HG02973 (cell line): ENCODE results near the gene LBHD2.

Experiments used
- ATAC-seq: cut with Tn5 transposase; IDR thresholded peaks from one replicate; pipeline ENCODE4 v1.9.1; 2021; ENCODE audit warnings: moderate library complexity; ENCODE audit not compliant: unreplicated experiment

LBHD2 gene

DNA sequence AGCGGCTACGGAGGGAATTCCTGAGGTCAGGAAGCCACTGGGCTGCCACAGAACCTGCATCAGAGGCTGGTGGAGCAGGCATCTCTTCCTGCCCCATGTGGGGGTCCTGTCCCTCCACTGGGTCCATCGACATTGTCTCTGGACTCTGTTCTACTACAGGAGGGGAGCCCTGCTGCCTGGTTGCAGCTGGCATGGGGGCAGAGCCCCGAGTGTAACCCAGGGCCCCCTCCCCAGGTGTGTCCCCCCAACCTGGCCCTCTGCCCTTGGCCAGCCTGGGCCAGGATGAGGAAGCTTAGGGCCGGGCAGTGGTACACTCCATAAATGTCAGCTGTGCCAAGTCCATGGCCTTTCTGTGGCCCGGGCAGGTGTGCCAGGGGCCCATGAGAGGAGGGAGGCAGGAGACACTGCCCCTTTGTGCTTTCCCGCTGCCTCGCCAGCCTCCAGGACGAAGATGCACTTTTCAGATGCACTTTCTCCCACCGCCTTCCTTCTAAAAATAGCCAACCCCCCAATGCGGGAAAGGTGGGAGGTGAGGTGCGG lies 6.5 kb downstream of the LBHD2 start:
- ATAC-seq: no peak

DNA sequence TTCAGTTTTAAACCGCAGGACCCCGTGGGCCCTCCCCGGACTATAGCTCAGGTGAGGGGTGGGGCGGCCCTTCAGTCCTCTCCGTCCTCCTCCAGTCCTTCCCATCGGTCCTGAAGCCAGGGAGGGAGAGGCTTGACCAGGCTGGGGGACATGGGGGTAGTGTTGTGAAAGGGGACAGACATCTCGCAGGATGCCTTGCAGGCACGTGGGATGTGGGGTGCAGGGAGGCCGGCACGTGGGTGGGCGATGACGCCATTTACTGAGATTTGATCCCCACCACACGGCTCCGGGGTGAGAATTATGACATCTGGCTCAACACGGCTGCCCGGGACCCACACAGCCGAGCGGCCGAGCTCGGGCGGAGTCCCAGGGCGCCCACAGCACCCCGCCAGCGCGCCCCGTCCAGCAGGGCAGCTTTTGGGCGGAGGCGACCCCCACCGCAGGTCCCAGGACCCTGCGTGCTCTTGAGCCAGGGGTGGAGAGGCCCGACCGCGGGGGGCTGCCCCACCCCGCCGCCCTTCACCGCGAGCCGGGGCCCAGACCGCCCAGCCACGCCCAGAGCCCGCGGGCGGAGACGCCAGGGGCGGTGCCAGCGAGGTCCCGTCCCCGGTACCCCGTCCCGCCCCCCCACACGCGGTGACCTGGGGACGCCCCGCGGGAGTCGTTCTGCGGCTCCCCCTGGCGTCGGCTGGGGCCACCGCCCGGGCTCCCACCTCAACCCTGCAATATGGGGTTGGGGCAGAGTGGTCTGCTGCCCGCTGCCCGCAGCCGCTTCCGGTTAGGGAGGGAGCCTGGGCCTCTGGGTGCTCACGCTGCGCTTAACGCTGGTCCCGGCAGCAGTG lies 7.3 kb downstream of the LBHD2 start:
- peak; percentile 49 for ATAC-seq

DNA sequence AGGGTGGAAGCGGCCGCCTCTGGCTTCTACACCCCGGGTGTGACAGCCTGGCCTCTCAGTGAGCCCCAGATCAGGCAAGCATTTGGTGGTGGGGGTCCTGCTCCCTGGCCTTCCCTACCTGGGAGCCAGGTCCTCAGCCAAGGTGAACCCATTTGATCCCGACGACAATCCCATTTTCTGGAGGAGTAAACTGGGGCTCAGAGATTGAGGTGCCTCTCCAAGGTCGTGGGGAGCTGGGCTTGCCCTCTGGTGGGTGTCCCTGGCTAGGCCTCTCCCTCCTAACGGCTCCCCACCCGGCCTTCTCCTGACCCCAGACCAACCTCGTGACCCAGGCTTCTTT lies 7.8 kb downstream of the LBHD2 start:
- no peak for ATAC-seq

DNA sequence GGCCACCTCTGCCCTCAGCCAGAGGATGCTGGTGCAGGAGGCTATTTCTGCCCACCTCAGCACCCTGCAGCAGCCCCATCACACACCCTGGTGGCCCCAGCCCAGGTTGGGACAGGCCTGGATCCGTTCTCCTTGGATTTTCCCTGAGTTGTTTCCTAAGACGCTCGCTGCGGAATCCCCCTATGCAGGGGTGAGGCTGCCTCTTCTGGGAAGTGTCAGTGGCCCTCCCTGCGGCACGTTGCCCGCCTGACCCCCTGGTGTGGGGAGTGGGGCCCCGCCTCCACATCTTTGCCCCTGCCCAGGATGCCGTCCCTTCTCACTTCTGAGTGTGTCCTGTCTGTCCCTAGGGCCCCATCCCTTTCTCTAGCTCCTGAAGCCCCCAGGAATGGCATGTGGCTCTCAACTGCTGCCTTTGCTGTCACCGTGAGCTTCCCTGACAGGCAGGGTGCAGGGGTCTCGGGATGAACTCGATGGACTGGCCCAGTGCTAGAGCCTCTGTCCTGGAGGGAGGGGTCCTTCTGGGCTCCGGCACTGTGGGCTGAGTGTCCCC lies 9.9 kb downstream of the LBHD2 start:
- no peak for ATAC-seq

DNA sequence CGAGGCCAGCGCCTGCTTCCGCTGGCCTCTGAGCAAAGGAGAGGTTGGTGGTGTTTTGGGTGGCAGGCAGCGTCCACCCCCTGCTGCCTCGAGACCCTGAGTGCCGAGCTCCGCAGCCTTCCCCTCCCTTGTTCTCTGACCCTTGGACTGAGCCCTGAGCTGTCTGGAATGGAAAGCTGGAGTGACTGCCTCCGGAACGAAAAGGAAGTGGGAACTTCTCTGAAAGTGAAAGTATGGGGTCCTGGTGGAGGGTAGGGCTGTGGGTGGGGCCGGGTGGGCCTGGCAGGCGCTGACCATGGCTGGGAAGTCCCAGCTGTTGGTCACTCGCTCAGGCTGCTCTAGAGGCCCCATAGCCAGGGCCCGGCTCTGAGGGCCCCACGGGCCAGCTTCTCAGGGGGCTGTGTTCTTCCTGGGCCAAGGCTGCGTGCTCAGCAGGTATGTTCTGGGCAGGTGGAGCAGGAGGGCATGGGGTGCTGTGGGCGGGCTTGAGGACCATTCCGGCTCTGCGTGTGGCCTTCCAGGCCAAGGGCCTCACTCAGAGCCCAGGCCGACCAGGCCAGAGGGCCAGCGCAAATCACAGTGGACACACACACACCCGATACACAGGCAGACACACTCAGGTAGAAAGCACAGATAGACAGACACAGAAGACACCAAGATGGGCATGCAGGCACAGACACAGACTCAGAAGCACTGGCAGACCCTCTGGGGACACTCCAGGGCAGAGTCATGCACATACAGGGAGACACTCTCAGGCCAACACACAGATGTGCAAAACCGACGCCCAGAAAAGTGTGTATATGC lies 10.6 kb downstream of the LBHD2 start, which contains the start of gene EXOC3L4:
Gene EXOC3L4 (plus strand): TSS at position 320 of the 804 bp plus-strand sequence. CDS start 5,495 bp downstream, outside the sequence.
- ATAC-seq: no peak

DNA sequence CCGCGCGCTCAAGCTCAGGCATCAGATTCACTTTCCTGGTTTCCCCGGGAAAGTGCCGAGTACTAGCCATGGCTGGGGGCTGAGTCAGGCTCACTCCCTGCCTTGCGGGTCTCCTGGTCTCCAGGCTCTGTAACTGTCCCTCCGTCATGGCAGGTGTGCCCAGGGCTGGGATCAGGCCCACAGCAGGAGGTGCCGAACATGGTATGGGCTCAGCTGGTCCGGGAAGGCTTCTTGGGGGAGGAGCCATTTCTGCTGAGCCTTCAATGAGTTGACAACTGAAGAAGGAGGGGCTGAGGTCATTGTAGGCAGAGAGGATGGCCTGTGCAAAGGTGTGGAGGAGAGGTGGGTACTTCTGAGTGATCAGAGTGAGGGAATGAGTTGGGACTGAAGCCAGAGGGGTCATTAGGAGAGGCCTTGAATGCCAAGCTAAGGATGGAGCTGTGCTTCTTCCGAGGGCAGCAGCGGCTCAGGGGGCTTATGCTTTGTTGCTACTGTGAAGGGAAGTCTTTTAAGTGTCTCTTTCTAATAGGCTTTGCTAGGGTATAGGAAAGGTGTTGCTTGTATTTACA lies 11.3 kb downstream of the LBHD2 start:
- no peak for ATAC-seq

DNA sequence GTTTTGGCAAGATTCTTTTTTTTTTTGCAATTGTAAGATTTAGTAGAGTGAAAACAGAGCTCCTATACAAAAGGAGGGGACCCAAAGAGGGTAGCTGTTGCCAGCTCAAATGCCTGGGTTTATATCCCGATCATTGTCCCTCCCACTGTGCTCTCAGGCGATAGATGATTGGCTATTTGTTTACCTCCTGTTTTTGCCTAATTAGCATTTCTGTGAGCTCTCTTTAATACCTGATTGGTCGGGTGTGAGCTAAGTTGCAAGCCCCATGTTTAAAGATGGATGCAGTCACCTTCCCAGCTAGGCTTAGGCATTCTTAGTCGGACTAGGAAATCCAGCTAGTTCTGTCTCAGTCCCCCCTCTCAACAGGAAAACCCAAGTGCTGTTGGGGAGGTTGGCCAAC lies 12.4 kb downstream of the LBHD2 start:
- no peak for ATAC-seq

DNA sequence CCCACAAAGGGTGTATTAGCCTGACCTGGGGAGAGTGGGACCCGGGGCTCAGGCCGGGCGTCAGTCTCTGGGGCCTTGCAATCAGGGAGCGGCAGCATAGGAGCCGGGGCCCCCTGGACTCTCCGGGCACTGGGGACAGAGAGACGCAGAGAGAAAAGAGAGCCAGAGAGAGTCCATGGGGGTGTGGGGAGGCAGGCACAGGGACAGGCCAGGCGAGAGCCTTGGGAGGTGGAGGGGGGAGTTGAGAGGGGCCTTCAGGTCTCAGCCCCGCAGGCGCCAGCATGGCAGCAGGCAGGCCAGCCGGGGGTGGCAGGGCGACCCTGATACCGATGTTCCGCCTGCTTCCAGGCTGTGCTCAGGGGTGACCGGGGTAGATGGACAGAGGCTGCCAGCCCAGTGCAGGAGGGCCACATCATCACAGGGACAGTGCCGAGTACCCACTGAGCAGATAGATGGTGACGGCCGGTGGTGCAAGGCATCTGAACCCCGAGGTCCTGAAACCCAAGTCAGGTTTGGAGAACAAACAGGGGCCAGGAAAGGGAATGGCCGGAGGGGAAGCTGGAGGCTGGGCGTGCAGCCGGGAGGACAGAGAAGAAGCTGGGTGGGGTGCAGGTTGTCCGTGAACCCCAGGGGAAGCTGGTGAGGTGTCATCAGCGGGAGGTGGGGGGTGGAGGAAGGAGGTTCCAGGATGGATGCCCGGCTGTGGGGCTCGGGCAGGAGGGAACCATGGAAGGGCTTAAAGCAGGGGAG lies 13.4 kb downstream of the LBHD2 start:
- ATAC-seq: no peak

DNA sequence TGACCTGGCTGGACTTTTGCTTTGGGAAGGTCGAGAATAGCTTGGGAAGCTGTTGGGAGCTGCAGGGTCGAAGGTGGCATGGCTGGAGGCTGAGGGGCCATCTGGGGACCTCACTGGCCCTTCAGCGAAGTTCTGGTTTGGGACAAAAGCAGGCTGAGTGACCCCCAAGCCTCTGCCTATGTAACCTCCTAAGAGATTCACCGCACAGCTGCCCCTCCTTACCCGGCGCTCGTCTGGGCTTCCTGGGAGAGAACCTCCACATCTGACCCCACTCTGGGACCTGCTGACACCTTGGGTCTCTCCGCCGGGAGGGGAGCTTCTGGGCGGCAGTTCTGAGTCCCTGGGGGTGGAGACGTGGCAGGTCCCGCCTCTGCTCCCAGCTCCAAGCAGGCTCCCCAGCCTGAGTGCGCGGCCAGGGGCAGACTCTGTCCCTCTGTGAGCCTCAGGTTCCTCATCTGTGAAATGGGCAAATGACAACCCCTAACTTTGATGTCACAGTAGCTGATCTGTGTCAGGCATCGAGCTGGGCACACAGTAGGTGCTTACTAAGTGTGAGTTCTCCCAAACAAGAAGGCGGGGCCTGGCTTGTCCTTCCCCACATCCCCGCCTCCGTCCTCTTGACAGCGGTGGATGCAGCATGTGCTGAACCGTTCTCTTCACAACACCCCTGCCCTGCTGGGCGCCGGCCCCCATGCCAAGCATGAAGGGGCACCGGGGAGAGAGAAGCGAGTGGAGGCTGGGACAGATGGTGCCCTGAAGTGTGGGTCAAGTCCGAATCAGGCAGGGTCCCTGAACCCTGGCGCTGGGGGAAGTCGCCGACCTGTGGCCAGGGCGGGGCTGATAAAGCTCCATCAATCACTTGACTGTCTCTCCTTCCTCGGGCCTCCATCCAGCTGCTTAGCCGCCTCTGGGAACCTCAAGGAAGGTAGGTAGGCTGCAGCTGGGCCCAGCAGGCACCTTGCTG lies 14.3 kb downstream of the LBHD2 start:
- no peak for ATAC-seq

DNA sequence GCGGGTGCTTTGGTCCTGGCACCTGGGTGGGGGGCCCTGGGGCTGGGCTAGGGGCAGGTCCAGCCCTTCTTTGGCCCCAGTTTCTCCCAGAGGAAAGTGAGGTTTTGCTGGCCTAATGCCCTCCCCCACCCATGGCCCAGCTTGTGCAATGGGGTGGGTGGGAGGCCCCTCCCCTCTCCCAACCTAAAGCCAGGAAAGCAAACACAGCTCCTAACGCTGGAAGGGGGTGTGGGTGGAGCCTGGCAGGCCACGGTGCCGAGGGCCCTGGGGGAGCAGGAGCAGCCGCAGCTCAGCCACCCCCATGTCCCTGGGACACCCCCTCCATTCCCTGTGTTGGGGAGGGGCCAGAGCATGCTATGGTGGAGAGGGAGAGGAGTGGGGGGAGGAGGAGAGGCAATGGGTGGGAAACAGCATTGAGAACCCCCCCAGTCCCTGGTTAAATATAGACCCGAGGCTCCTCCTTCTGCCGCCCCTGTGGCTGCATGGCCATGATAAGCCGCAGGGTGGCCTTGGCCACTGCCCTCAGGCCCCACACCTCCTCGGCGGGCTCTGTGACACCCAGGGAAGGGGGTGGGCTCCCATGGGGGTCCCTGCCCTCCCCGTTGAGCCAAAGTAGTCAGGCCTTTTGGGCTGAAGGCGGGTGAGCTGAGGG lies 15.2 kb downstream of the LBHD2 start:
- no peak for ATAC-seq

DNA sequence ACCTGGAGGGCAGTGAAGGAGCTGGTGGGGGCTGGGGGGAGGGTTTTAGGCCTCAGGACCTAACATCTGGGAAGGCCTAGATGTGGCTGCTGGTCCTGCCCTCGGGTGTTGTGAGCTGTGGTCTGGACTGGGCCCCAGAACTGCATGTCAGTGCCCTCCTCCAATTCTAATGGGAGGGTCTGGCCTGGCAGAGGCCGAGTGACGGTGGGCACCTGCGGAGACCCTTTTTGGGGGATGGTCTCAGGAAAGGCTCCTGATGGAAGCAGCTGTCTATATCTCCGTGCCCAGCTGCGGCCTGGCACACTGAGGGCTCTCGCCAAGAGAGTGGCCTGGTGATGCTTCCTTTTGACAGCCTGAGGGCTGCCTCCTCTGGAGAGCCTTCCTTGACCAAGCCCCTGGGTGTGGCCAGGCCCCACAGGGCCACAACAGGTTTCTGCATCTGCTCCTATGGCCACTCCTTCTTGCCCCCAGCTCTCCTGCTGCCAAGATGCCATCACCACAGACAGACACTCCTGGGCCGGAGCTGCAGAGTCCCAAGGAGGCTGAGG lies 15.8 kb downstream of the LBHD2 start:
- ATAC-seq: no peak

DNA sequence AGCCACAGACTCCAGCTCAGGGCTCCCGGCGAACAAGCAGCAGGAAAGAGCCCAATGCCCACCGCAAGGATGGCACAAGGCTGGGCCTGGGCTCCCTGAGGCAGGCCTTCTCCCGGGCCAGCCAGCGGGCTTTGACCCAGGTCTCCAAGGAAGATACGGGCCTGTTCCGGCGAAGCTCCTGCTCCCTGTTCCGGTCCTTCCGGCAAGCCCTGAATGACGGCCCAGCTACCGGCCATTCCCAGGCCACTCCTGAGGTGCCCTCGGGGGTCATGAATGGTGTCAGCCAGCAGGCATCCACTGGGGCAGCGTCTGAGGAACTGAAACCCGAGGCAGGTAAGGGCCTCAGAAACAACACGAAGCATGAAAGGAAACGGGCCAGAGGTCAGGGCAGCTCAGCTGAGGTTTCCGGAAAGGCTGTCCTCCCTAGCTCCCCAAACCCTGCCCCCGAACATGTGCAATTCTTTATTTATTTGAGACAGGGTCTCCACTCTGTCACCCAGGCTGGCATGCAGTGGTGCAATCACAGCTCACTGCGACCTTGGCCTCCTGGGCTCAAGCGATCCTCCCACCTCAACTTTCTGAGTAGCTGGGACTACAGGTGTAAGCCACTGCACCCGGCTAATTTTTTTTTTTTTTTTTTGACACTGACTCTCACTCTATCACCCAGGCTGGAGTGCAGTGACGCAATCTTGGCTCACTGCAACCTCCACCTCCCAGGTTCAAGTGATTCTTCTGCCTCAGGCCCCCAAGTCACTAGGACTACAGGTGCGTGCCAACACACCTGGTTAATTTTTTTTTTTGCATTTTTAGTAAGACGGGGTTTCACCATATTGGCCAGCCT lies 16.5 kb downstream of the LBHD2 start:
- ATAC-seq: no peak

DNA sequence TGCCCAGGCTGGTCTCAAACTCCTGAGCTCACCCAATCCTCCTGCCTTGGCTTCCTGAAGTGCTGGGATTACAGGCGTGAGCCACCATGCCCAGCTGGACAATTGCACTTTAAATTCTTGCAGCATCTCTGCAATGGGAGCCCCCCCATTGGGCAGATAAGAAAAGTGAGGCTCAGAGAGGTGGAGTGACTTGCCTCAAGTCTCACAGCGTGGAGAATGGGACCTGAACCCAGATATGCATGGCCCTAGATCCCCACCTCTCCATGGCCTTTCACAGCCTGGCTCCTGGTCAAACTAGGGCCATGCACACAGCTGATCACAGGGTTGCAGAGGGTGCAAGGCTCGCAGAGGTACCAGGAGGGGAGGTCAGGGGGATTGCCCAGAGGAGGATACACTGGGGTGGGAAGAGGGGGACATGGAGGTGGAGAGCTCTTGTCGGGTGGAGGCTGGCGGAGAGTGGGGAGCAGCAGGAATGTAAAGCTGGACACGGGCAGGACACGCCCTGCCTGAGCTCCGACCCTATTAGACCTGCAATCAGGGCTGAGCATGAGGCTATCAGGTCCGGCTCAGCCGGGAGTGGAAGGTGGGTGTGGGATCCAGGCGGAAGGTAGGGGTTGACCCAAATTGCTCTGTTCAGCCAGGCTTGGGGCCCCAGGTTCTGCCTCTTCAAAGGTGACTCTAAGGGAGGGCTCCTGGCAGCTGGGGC lies 17.4 kb downstream of the LBHD2 start:
- no peak for ATAC-seq

DNA sequence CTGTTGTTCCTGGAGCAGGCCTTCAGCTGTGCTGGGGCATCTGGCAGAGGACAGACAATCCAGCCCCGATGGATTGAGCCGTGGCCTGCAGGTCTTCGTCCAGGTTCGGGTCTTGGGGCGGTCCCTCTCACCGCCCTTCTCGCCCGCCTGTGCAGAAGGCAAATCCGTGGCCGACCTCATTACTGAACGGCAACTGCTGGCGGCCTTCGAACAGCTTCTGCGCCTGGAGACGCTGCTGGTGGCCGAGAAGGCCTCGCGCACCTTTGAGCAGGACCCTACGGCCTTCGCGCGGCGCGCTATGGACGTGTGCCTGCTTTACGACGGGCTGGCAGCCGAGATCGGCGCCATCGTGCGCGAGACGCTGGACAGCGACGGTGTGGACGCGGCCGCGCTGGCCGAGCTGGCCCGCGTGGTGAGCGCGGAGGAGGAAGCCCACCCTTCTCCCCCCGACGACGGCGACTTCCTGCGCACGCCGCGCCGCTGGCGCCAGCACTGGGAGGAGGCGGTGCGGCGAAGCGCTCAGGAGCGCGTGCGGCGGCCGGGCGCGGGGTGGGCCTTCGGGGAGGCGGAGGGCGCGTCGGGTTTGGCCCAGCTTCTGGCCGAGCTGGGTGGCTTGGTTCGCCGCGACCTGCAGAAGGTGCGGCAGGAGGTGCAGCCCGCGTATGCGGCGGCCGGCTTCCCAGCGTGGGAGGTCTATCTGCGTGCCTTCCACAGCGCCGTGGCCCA lies 18.1 kb downstream of the LBHD2 start:
- ATAC-seq: no peak

DNA sequence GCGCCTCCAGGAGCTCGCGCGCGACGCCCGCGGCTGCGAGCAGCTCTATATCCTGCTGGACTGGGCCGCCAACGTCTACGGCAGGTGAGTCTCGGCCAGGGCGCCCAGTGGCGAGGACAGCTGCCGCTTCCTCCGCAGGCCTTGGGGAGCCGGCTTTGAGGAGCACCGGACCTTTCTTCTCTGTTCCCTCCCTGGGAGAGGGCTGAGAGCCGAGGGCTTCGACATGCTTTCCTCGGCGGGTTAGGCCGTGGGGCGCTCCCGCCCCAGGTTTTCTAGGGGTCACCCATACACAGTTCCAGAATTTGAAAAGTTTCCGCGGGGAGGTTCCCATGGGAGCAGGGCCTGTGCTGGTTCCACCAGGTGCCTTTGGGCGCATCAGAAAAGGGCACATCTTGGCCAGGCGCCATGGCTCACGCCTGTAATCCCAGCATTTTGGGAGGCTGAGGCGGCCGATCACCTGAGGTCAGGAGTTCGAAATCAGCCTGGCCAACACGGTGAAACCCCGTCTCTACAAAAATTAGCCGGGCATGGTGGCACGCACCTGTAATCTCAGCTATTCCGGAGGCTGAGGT lies 18.8 kb downstream of the LBHD2 start:
- ATAC-seq: no peak
